ENCODE measurements around the gene AHSP. TPM values are rescaled to one million over a fixed set of nuclear protein-coding genes. Genes with fewer than 3 reads are reported as not detected.
"Not testable (repeated sequence)": the region's sequence is repeated elsewhere in the genome, so short reads cannot be mapped to it uniquely, and the experiment has no call there.

AHSP gene
- total RNA-seq, 1 experiment from 2014 or later = not detected

- intact Hi-C loops (cut with micrococcal nuclease; ENCODE audit: unreplicated experiment) = no loop called here
Measured at GRCh38 chr16:31536804-31537361, 9.2 kb downstream of the AHSP start.

GRCh38 chr16:31537362-31538242 lies 9.9 kb downstream of the AHSP start:
- no peaks in the 10 kb centered on the region for H3K9me3 ChIP-seq (ENCODE audit: low read depth, low read length, poor library complexity, severe bottlenecking)
- CTCF ChIA-PET = no interaction called here
- H3K4me3 ChIP-seq (ENCODE audit: low read depth, low read length, poor library complexity, severe bottlenecking) = no peak overlapping the region
- TF ChIP-seq CTCF (conservative IDR thresholded peaks at IDR 0.05; ENCODE audit: low read depth, low read length) (no peak), EZH2 (IDR thresholded peaks at IDR 0.05; ENCODE audit: borderline replicate concordance, low read depth, low read length, poor library complexity, severe bottlenecking) (peak; percentile 51)
- no peak overlapping the region for H3K27ac ChIP-seq (ENCODE audit: low read depth, low read length, poor library complexity, severe bottlenecking)
- H3K4me1 ChIP-seq (ENCODE audit: insufficient read depth, low read length, poor library complexity, severe bottlenecking) = no peaks in the 10 kb centered on the region
- intact Hi-C loops (cut with micrococcal nuclease; ENCODE audit: unreplicated experiment) = no loop called here
- no peaks in the 10 kb centered on the region for H3K36me3 ChIP-seq (ENCODE audit: insufficient read depth, low read length, poor library complexity, severe bottlenecking)
- H3K27me3 ChIP-seq (replicated peaks; ENCODE audit: insufficient read depth, low read depth, low read length, poor library complexity) = peaks cover 66% of the 10 kb centered on the region
- no TSS peak for BruUV-seq (replicated peaks)
- DNase-seq (ENCODE audit: low spot score) = peak; percentile 7
- POLR2A ChIA-PET (ENCODE audit: low non-redundant PET) = no interaction called here

More at GRCh38 chr16:31536804-31537361, 9.2 kb downstream of the AHSP start:
- Histone ChIP-seq H3K27ac (ENCODE audit: low read depth, low read length, poor library complexity, severe bottlenecking) (no peak overlapping the region), H3K4me1 (ENCODE audit: insufficient read depth, low read length, poor library complexity, severe bottlenecking) (no peaks in the 10 kb centered on the region), H3K9me3 (ENCODE audit: low read depth, low read length, poor library complexity, severe bottlenecking) (no peaks in the 10 kb centered on the region), H3K27me3 (replicated peaks; ENCODE audit: insufficient read depth, low read depth, low read length, poor library complexity) (peaks cover 66% of the 10 kb centered on the region), H3K36me3 (ENCODE audit: insufficient read depth, low read length, poor library complexity, severe bottlenecking) (no peaks in the 10 kb centered on the region), H3K4me3 (ENCODE audit: low read depth, low read length, poor library complexity, severe bottlenecking) (no peak overlapping the region)
- TF ChIP-seq EZH2 (IDR thresholded peaks at IDR 0.05; ENCODE audit: borderline replicate concordance, low read depth, low read length, poor library complexity, severe bottlenecking) = no peak
- TF ChIP-seq CTCF (conservative IDR thresholded peaks at IDR 0.05; ENCODE audit: low read depth, low read length) = no peak
- CTCF ChIA-PET = no interaction called here
- POLR2A ChIA-PET (ENCODE audit: low non-redundant PET) = no interaction called here
- no TSS peak for BruUV-seq (replicated peaks)
- no peak for DNase-seq (ENCODE audit: low spot score)

GRCh38 chr16:31538243-31538598 lies 10.5 kb downstream of the AHSP start:
- POLR2A ChIA-PET (ENCODE audit: low non-redundant PET); H3K36me3 ChIP-seq (ENCODE audit: insufficient read depth, low read length, poor library complexity, severe bottlenecking); intact Hi-C loops (cut with micrococcal nuclease; ENCODE audit: unreplicated experiment); DNase-seq (ENCODE audit: low spot score); H3K4me3 ChIP-seq (ENCODE audit: low read depth, low read length, poor library complexity, severe bottlenecking); H3K4me1 ChIP-seq (ENCODE audit: insufficient read depth, low read length, poor library complexity, severe bottlenecking); BruUV-seq (replicated peaks); H3K9me3 ChIP-seq (ENCODE audit: low read depth, low read length, poor library complexity, severe bottlenecking); CTCF ChIA-PET; H3K27ac ChIP-seq (ENCODE audit: low read depth, low read length, poor library complexity, severe bottlenecking): not testable (repeated sequence)
- peaks cover 66% of the 10 kb centered on the region for H3K27me3 ChIP-seq (replicated peaks; ENCODE audit: insufficient read depth, low read depth, low read length, poor library complexity)

GRCh38 chr16:31539762-31540161 lies 12.1 kb downstream of the AHSP start:
- H3K9me3 ChIP-seq (ENCODE audit: low read depth, low read length, poor library complexity, severe bottlenecking); H3K27ac ChIP-seq (ENCODE audit: low read depth, low read length, poor library complexity, severe bottlenecking); H3K36me3 ChIP-seq (ENCODE audit: insufficient read depth, low read length, poor library complexity, severe bottlenecking); BruUV-seq (replicated peaks); POLR2A ChIA-PET (ENCODE audit: low non-redundant PET); H3K4me1 ChIP-seq (ENCODE audit: insufficient read depth, low read length, poor library complexity, severe bottlenecking); intact Hi-C loops (cut with micrococcal nuclease; ENCODE audit: unreplicated experiment); H3K4me3 ChIP-seq (ENCODE audit: low read depth, low read length, poor library complexity, severe bottlenecking); CTCF ChIA-PET; DNase-seq (ENCODE audit: low spot score): not testable (repeated sequence)
- peaks cover 60% of the 10 kb centered on the region for H3K27me3 ChIP-seq (replicated peaks; ENCODE audit: insufficient read depth, low read depth, low read length, poor library complexity)
